HG03196 (cell line): ENCODE results near the gene TPM2.

Experiments
- ATAC-seq: cut with Tn5 transposase; IDR thresholded peaks from one replicate; pipeline ENCODE4 v1.9.1; 2021; ENCODE audit not compliant: unreplicated experiment

The TPM2 gene

GRCh38 chr9:35679091-35679490, 10.6 kb downstream of the TPM2 start:
- ATAC-seq: no peak

- ATAC-seq: no peak
Observed at GRCh38 chr9:35675732-35676392, 13.9 kb downstream of the TPM2 start.

GRCh38 chr9:35675204-35675603, 14.5 kb downstream of the TPM2 start:
- ATAC-seq: no peak

- ATAC-seq: no peak
Observed at GRCh38 chr9:35674025-35674361, 15.7 kb downstream of the TPM2 start.

GRCh38 chr9:35673132-35674024, 16.3 kb downstream of the TPM2 start, which contains the start of gene CA9:
Gene CA9, plus strand, starts transcription at chr9:35673928. Its CDS starts 32 bp downstream, at chr9:35673960.
- no peak for ATAC-seq

- no peak for ATAC-seq
Observed at GRCh38 chr9:35669331-35670145, 20.2 kb downstream of the TPM2 start.

- ATAC-seq: no peak
Observed at GRCh38 chr9:35667939-35668338, 21.8 kb downstream of the TPM2 start.

GRCh38 chr9:35666549-35666948, 23.2 kb downstream of the TPM2 start:
- no peak for ATAC-seq

GRCh38 chr9:35666045-35666444, 23.7 kb downstream of the TPM2 start:
- no peak for ATAC-seq

- ATAC-seq: no peak
Observed at GRCh38 chr9:35665471-35665818, 24.3 kb downstream of the TPM2 start.

- ATAC-seq: peak; percentile 49
Observed at GRCh38 chr9:35664531-35665470, 24.9 kb downstream of the TPM2 start, which contains the start of gene ARHGEF39. Gene ARHGEF39, minus strand, starts transcription at chr9:35665195. Its CDS starts 26 bp downstream, at chr9:35665169.

- no peak for ATAC-seq
Observed at GRCh38 chr9:35662437-35662836, 27.3 kb downstream of the TPM2 start.

- no peak for ATAC-seq
Observed at GRCh38 chr9:35661756-35662350, 27.9 kb downstream of the TPM2 start.

- no peak for ATAC-seq
Observed at GRCh38 chr9:35660966-35661415, 28.7 kb downstream of the TPM2 start.

GRCh38 chr9:35659340-35659739, 30.4 kb downstream of the TPM2 start:
- ATAC-seq: no peak

GRCh38 chr9:35658968-35659220, 30.8 kb downstream of the TPM2 start:
- ATAC-seq: no peak

GRCh38 chr9:35658137-35658967, 31.4 kb downstream of the TPM2 start, which contains the start of gene CCDC107:
Gene CCDC107, plus strand, starts transcription at chr9:35658292. Its CDS starts 88 bp downstream, at chr9:35658380.
- ATAC-seq: peak; percentile 58

GRCh38 chr9:35657546-35658136, 32.1 kb downstream of the TPM2 start, which contains the start of gene RMRP:
Gene RMRP, minus strand, starts transcription at chr9:35658019.
- ATAC-seq: peak; percentile 85
